Activated T-cell treated with anti-CD3 and anti-CD28 coated beads for 48 hours (primary cell): ENCODE results near the gene KCNQ1.

ENCODE experiments used
- DNase-seq: peaks from one replicate; pipeline ENCODE4 v3.0.0-alpha.2; 2020; ENCODE audit warnings: low read depth

KCNQ1 gene

DNA sequence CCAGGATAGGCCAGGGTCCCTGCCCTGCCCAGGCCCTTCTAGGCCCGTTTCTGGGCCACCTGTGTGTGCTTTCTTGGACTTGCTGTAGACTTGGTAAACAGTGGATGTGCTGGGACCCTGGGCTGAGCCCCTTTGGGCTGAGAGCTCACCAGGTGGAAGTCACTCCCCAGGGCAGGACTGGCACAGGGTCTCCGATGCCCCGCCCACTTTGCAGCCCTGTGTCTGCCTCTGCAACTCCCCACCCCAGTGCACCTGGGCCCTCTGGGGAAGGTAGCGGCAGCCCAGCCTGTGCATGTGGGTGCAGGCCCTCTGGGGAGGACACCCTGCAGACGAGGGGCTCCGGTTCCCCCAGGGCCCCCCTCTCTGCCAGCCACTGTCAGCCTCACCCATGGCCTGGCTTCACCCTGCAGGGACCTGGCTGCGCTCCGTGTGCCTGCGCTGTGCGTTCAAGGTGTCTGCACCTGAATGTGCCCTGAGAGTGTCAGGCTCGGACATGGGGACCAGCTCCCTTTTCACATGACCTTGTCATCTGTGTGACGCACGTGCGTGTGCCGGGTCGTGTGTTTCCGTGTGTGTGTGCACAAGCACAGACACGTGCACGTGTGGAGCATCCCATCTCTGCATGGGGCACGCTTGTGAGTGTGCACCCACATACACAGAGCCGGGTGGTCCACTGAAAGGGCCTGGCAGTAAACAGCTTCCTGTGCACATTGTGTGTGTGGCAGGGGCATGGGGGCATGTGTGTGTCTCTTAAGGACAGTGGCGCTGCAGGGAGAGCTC is 136.5 kb downstream of the KCNQ1 start:
- no peak for DNase-seq

DNA sequence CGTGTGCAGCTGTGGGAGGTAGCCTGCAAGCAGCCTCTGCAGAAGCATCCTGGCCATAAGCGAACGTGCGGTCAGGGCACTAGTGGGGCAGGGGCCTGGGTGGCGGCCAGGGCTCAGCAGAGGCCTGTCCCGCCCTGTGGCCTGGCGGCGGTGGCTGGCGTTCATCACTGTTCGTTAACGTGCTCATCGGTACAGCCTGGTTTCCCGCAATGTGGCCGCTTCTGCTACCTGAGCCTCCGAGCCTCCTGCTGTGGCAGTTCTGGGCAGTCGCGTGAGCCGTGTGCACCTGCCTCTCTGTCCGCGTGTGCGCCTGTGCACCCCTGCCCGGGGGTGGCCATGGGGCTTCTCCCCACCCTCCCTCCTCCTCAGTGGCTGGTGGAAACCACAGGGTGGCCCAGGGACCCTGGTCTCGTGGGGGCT is 137.1 kb downstream of the KCNQ1 start:
- DNase-seq = no peak

DNA sequence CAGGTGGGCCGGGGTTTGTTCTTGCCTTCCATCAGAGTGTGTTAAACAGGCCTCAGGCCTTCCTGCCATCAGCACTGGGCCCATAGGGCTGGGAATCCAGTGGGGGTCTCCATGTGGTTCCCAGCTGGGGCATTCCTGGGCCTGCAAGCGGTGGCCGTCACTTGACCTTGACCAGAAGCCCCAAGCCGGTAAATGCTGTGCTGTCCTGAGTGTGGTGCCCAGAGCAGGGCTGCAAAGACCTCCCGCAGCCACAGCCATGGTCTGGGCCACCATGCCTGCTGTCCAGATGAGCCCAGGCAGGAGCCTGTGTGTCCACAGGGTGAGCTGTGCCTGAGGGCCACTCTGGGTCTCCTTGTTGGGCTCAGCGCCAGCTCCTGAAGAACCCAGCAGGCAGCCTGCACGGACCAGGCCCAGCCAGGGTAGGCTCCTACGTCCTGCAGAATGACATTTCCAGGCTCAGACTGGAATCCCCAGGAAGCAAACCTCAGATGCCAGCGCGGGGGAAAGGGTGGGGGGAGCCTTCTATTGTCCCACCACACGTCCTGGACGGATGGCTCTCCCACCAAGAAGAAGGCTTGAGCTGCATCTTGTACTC is 137.6 kb downstream of the KCNQ1 start:
- no peak for DNase-seq

DNA sequence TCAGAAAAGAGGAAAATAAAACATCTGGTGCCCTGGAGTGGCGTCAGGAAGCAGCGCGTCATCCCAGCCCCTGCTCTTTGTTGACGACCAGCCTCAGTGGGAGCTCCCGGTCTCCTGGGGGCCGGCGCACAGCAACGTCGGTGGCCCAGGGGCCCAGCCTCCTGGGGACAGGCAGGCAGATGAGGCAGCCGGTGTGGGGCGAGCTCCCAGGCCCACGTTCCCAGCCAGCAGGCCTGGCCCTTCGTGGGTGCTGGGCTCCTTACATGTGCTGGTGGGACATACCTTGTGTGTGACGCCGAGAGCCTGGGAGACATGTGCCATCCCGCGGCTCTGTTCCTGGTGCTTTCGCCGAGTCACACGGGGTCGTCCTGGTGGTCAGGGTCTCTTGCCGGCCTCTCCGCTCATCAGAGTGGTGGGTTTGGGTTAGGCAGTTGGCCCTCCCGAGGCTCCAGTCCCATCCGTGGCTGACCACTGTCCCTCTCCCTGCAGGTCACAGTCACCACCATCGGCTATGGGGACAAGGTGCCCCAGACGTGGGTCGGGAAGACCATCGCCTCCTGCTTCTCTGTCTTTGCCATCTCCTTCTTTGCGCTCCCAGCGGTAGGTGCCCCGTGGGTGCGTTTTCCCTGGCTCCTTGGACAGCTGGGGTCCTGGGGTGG is 138.3 kb downstream of the KCNQ1 start:
- no peak for DNase-seq

DNA sequence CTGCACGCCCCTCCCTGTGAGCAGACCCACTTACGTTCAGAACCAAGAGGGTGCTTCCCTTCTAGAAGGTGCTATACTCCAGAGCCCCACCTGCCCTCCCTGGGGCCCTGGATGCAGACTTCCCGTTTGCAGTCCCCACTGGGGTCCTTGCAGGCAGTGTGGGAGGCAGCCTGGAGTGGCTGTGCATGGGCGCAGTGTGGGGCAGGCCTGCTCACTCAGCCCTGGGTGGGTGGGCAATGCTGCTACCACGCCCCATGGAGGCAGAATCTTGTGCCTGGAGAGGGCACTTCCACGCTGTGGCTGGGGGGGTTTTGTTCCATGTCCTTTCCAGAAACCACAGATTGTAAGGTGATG is 138.8 kb downstream of the KCNQ1 start:
- no peak for DNase-seq

DNA sequence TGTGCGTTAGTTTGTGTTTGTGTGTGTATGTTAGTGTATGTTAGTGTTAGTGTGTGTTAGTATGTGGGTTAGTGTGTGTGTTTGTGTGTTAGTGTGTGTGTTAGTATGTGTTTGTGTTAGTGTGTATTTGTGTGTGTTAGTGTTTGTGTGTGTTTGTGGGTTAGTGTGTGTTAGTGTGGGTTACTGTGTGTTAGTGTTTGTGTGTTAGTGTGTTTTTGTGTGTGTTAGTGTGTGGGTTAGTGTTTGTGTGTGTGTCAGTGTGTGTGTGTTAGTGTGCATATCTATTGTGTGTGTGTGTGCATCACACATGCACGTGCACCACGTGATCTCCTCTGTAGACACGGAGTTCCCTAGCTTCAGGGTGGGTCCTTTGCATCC is 139.6 kb downstream of the KCNQ1 start:
- DNase-seq = no peak

DNA sequence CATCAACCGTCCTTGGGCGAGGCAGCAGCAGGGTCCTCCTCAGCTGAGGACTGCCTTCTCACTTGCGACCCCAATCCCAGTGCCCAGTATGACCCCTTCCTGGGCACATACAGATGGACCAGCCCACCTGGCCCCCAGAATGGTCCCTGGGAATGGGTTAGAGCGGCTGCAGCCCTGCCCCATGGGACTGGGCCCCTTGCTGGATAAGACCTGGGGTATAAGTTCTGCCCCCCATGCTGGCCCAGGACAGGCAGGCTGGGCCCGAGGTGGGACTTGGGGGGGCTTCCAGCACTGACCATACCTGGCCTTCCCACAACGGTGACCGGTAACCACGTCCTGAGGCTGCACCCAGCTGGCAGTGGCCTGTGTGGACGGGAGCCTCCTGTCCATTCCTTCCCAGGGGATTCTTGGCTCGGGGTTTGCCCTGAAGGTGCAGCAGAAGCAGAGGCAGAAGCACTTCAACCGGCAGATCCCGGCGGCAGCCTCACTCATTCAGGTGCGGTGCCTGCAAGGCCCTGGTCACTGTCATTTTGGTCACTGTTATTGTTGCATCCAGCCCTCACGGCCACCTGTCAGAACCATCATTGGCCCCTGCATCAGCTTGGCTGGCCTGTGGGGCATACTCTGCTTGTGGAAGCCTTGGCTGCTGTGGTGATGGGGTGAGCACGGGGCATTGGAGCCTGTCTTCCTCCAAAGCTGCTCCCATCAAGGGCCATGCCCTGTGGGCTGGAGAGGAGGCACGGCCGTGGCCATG is 140.2 kb downstream of the KCNQ1 start:
- no peak for DNase-seq

DNA sequence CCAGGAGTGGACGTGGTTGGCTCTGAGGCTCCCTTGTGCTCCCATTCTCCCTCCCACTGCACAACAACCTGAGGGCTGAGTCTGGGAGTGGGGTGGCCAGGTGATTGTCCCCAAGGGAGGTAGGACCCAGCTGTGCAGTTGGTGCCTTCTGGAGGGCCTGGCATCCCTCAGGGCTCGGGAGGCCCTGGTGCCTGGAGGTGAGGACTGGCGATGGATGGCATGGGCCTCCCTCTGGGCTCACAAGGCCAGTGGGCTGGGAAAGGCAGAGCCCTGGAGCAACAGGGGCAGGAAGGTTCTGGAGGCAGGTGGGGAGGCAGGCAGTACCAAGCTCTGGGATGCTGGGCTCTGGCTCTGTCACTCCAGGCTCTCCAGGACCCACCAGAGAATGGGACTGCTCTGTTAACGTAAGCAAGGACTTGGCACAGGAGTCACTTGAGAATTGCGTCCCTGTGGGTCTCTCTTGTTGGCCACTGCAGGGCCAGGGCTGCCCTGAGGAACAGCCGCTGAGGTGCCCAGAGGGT is 140.8 kb downstream of the KCNQ1 start:
- DNase-seq = no peak

DNA sequence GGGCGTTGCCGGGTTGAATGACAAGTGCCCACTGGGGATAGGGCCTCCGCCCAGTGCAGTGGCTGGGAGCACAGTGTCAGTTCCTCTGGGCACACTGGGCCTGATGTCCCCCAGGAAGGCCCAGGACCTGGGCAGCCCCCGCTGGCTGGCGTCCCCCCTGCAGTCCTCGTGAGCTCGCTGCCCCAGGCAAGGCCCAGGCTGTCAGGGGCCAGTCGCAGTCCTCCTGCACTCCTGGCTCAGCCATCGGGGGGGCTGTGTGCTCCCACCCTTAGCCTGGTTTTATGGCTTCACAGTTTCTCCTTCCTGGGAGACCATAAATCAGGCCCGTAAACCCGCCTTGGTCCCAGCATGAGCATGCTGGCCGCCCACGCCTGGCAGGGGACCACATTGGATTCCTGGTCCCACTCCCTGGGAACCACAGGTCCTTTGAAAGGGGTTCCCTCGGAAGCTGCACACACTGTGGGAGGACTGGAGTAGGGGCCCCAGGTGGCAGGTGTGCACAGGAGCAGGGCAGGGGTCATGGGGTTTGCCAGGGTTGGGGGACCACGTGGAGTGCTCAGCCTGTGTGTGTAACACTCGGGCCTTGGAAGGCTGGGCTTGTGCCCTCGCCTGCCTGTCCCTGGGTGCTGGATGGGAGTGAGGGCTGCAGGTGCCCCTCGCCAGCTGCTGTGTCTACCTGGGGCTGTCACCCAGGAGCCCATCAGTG is 141.4 kb downstream of the KCNQ1 start:
- DNase-seq = no peak

DNA sequence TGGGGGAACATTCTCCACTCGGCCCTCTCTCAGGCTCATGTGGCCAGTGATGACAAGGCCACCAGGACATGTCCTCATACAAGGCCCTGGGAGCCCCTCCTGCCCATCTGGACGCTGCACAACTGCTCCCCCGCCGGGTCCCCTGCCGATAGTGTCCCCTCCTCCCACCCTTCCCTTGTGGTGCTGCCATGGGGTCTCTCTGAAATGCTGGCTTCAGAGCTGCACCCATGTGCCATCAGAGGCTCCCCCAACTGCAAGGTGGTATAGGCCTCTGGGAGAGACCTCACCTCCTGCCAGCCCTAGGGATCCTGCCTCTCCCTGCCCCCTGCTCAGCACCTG is 142.0 kb downstream of the KCNQ1 start:
- DNase-seq = no peak

DNA sequence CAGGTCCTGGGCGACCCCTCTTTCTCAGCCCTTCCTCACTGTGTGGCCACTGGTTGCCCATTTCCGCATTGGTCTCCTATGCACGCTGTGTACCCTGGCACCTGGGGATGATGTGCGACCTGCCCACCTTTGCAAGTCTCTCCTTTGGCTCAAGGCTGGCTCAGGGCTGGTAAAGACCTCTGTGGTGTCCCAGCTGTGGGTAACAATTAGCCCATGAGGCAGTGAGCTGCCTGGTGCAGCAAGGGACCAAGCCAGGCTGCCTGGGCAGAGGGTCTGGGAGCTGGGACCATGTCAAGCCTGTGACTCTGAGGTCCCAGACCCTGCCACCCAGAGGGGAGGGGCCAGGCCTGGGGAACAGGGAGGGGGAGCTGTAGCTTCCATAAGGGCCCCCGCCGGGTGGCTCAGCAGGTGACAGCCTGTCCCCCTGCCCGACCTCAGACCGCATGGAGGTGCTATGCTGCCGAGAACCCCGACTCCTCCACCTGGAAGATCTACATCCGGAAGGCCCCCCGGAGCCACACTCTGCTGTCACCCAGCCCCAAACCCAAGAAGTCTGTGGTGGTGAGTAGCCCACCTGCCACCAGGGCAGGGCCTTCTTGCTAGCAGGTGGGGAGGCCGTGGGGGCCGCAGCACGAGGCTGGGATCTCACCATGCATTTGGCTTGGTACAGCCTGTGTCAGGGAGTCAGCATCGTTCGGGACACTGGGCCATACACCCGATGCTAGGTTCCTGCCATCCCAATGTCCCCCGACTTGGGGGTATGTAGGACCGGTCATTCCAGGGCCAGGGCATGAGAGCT is 142.5 kb downstream of the KCNQ1 start:
- no peak for DNase-seq

DNA sequence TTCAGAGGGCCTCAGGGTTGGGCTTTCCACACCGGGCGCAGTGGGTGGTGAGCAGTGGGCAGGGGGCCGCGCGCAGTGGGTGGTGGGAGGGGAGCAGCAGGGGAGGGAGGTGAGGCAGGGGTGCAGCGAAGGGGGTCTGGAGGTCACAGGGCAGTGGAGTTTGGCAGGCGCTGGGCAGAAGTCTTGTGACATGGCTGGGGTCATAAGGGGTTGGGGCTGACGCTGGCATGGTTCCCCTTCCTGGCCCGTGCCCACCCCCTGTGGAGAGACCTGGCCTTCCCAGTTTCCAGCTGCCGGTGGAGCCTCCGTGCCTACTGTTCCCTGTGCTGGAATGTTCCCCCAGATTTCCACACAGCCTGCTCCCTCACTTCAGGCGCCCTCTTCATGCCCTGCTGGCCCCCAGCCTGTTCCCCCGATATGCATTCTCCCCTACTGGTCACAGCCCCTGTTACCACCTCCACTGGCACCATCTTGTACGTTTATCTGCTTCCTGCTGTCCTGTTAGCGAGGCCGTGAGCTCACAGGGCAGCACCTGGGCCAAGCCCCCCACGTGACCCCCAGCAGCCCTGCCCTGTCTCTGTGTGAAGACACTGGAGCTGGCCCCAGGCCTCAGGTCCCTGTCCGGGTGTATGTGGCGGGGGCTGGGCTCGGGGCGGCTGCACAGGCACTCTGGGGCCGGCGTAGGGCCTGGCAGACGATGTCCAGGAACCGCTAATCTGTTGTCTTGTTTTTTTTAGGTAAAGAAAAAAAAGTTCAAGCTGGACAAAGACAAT is 143.4 kb downstream of the KCNQ1 start:
- no peak for DNase-seq

DNA sequence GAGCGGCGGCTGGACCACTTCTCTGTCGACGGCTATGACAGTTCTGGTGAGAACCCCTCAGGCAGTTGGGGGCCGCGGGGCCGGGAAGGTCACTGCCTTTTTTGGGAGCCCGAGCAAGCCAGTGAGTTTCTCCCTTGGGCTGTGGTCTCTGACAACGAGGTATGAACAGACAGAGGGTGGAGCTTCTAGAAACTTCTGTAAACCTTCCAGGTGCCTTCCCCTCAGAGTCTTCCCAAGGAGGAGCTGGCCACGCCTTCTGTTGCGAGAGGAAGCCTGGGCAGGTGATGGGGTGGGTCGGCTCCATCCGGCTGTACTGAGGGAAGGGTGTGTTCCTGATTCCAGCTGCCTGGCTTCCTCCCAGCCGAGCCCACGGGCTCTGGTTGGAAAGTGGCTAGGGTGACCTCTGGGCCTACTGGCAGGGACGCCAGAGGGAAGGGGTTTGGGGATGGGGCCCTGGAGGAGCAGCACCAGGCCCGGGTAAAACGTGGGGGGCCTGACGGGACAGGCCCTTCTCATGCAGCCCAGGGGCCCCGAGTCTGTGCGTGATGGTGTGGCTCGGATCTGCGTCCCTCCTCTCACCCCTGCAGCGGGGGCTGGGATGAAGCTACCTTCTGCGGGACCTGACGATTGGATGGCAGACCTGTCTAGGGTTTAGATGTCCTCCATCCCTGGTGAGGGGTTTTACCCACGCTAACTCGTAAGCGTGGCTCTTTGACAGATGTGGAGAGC is 144.2 kb downstream of the KCNQ1 start:
- DNase-seq = no peak

DNA sequence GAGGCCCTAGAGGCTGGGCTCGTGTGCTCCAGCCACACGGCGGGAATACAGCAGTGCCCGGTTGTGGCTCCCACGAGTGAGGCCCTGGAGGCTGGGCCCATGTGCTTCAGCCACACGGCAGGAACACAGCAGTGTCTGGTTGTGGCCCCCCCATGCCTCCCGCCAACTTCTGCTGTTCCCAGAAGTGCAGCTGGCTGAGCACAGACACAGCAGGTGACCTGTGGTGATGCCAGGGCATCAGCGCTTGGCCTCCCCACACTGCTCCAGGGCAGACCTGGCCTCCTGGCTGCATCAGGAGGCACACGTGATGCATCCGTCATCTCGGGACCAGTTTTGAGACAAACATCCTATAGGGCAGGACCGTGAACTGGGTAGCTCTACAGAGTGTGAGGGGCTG is 144.7 kb downstream of the KCNQ1 start:
- no peak for DNase-seq

DNA sequence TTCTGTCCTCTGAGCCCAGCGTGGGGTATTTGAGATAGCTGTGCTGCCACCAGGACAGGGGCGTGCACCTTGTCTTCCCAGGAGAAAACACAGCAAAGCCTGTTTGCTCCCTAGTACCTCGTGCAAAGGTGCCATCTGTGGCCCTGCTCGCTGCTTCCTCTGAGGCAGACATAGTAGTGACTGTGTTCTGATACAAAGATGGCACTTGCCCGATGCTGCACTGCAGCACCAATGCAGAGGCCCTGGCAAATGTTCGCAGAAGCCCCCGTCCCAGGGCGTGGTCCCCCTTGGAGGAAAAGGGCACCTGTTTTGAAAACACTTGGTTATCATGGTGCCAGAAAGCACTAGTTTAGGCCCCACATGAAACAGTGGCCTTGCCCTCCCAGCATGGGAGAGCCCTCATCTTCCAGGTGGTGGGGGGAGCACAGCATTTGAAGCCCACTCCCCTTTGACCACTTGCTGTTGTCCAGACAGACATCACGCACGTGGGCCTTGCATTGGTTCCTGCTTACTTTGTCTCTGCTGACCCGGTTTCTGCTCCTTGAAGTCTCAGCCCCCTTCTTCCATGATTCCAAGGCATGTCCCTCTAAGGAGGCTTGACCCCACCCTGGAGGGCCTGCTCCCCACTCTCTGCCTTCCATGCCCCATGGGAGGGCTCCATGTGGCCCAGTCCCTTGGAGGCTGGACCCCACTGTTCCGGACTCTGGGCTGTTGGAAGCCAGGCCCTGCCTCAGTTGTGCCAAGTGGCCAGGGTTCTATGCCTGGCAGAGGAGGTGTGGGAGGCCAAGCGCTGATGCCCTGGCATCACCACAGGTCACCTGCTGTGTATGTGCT is 145.5 kb downstream of the KCNQ1 start:
- no peak for DNase-seq

DNA sequence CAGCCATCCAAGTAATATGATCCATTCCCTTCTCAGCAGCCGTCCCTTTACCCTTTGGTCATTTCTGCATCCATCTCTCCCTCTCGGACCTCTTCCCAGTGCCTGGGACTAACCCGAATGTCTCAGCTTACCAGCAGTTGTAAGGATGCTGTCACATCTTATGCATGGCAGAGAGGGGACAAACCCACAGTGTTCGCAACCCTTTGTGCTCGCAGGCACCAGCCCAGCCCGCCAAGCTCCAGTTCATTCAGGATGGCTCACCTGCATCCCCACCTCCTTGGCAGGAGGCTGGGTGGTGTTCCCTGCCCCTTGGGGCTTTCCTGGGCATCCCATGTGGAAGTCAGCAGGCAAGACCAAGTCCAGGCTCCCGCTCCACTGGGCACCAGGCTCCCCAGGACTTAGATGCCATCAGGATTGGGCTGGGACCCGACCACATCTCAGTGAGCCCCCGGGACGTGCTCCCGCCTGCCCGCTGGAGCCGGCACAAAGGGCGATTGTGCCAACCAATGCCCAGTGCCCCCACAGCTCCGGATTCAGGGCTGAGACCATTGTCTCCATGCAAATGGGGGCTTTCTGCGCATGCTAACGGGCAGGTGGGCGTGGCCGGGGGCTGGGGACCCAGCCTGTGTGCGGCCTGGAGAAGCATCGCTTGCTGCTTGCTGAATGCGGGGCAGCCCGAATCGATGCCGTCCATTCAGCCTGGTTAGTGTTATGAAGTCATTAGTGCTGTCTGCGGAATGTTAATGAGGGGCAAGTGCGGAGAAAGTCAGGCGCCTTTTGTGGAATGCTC is 146.4 kb downstream of the KCNQ1 start:
- no peak for DNase-seq

DNA sequence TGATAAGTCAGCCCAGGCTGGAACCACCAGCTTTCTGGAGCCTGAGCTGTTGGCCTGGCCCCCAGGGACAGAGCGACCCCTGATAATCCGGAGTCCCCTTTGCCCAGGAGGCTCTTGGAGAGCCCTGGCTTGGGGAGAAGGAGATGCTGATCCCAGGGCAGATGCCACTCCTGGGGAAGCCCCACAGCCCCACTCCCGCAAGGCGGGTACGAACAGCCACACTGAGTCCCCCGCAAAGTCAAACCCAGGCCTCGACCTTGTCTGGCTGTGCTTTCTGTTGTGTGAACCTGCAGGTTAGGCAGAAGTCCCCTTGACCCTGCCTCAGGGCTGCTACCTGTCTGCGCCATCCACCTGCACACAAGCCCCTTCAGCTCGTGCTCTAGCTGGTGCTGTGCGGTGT is 147.0 kb downstream of the KCNQ1 start:
- no peak for DNase-seq
